GM20431 (cell line): ENCODE data around the gene NCR1.
"Not testable (repeated sequence)": the region's sequence is repeated elsewhere in the genome, so short reads cannot be mapped to it uniquely, and the experiment has no call there.

Source experiments
- in situ Hi-C: fragments of 300-500 bp; cut with MseI, MboI; formaldehyde crosslinking; loops from one replicate; pipeline ENCODE4 v1.15.0; 2020; ENCODE audit warnings: low sequenced_read_pairs; ENCODE audit not compliant: unreplicated experiment

Gene NCR1

GRCh38 chr19:54905803-54906511 lies at the start of gene NCR1:
Gene NCR1, plus strand, starts transcription at chr19:54906148. Its CDS starts 40 bp downstream, at chr19:54906188.
- in situ Hi-C loops: no loop called here

- in situ Hi-C loops: not testable (repeated sequence)
These were observed 47.5 kb upstream of the NCR1 start for GRCh38 chr19:54858476-54858875.

- in situ Hi-C loops: not testable (repeated sequence)
These were observed 46.5 kb upstream of the NCR1 start for GRCh38 chr19:54859421-54859820.

GRCh38 chr19:54863459-54863858 lies 42.5 kb upstream of the NCR1 start:
- in situ Hi-C loops: not testable (repeated sequence)

- in situ Hi-C loops: no loop called here
These were observed 34.3 kb upstream of the NCR1 start for GRCh38 chr19:54871696-54872095.

- in situ Hi-C loops: no loop called here
These were observed 32.0 kb upstream of the NCR1 start, which contains the start of gene FCAR for GRCh38 chr19:54873990-54874389. Gene FCAR, plus strand, starts transcription at chr19:54874235. Its CDS starts 55 bp downstream, at chr19:54874290.

- in situ Hi-C loops: no loop called here
These were observed 30.4 kb upstream of the NCR1 start for GRCh38 chr19:54875506-54875905.

- in situ Hi-C loops: no loop called here
These were observed 28.5 kb upstream of the NCR1 start for GRCh38 chr19:54877471-54877870.

GRCh38 chr19:54881884-54882283 lies 24.1 kb upstream of the NCR1 start:
- in situ Hi-C loops: no loop called here

GRCh38 chr19:54882758-54883157 lies 23.2 kb upstream of the NCR1 start:
- in situ Hi-C loops: no loop called here

GRCh38 chr19:54883228-54883627 lies 22.7 kb upstream of the NCR1 start:
- in situ Hi-C loops: no loop called here

GRCh38 chr19:54888239-54888638 lies 17.7 kb upstream of the NCR1 start:
- in situ Hi-C loops: no loop called here

- in situ Hi-C loops: no loop called here
These were observed 16.4 kb upstream of the NCR1 start for GRCh38 chr19:54889566-54889965.

- in situ Hi-C loops: no loop called here
These were observed 12.5 kb upstream of the NCR1 start for GRCh38 chr19:54893406-54893805.

- in situ Hi-C loops: not testable (repeated sequence)
These were observed 11.8 kb upstream of the NCR1 start for GRCh38 chr19:54894106-54894505.

- in situ Hi-C loops: no loop called here
These were observed 9.9 kb upstream of the NCR1 start for GRCh38 chr19:54896036-54896435.

GRCh38 chr19:54898685-54899084 lies 7.3 kb upstream of the NCR1 start:
- in situ Hi-C loops: not testable (repeated sequence)

GRCh38 chr19:54899646-54900045 lies 6.3 kb upstream of the NCR1 start:
- in situ Hi-C loops: not testable (repeated sequence)

GRCh38 chr19:54901153-54901552 lies 4.8 kb upstream of the NCR1 start:
- in situ Hi-C loops: not testable (repeated sequence)

GRCh38 chr19:54902061-54902460 lies 3.9 kb upstream of the NCR1 start:
- in situ Hi-C loops: no loop called here

- in situ Hi-C loops: no loop called here
These were observed 2.6 kb upstream of the NCR1 start for GRCh38 chr19:54903303-54903702.

- in situ Hi-C loops: not testable (repeated sequence)
These were observed 1.7 kb upstream of the NCR1 start for GRCh38 chr19:54904261-54904660.
